Astrocyte (in vitro differentiated cells and primary cell): ENCODE results near the gene WIPI1. TPM values are rescaled to one million over a fixed set of nuclear protein-coding genes. Genes with fewer than 3 reads are reported as not detected.

ENCODE experiments used
- DNase-seq: peaks from one replicate; pipeline ENCODE4 v3.0.0-alpha.2; 2010; ENCODE audit warnings: low read depth
- FAIRE-seq: peaks from 2 replicates; lab custom pipeline; 2011; peaks lifted over from hg19 to GRCh38; lab: Jason Lieb, UNC
- H2AFZ ChIP-seq: 2 replicates; pipeline ENCODE4 v1.6.0; 2012; ENCODE audit warnings: low read depth, low read length, inconsistent platforms
- H3K27ac ChIP-seq: 2 replicates; pipeline ENCODE4 v1.5.1; 2011; ENCODE audit warnings: low read depth, low read length, inconsistent platforms
- H3K27me3 ChIP-seq: 2 replicates; pipeline ENCODE4 v1.6.0; 2011; ENCODE audit warnings: low read length, inconsistent platforms; ENCODE audit not compliant: insufficient read depth
- H3K36me3 ChIP-seq: 2 replicates; pipeline ENCODE4 v1.5.1; 2011; ENCODE audit warnings: low read length, inconsistent platforms; ENCODE audit not compliant: insufficient read depth
- H3K4me1 ChIP-seq: 2 replicates; pipeline ENCODE4 v1.5.1; 2011; ENCODE audit warnings: low read length, inconsistent platforms; ENCODE audit not compliant: insufficient read depth
- H3K4me2 ChIP-seq: 2 replicates; pipeline ENCODE4 v1.6.0; 2012; ENCODE audit warnings: low read length, inconsistent platforms
- H3K4me3 ChIP-seq: 2 replicates; pipeline ENCODE4 v1.5.1; 2011; ENCODE audit warnings: low read depth, mild to moderate bottlenecking, low read length, inconsistent platforms; ENCODE audit not compliant: insufficient read depth
- H3K79me2 ChIP-seq: 2 replicates; pipeline ENCODE4 v1.6.0; 2012; ENCODE audit warnings: mild to moderate bottlenecking, low read length, inconsistent platforms; ENCODE audit not compliant: insufficient read depth
- H3K9ac ChIP-seq: 2 replicates; pipeline ENCODE4 v1.6.0; 2012; ENCODE audit warnings: mild to moderate bottlenecking, low read length, inconsistent platforms
- H3K9me3 ChIP-seq: 2 replicates; pipeline ENCODE4 v1.5.1; 2012; ENCODE audit warnings: low read depth, mild to moderate bottlenecking, low read length, inconsistent platforms; ENCODE audit not compliant: insufficient read depth
- H4K20me1 ChIP-seq: 2 replicates; pipeline ENCODE4 v1.6.0; 2012; ENCODE audit warnings: low read length, inconsistent platforms; ENCODE audit not compliant: insufficient read depth
- H3K27ac Mint-ChIP-seq: one replicate; pipeline ENCODE4 v1.8.0; 2021; ENCODE audit warnings: mild to moderate bottlenecking, mixed read lengths; ENCODE audit not compliant: unreplicated experiment
- H3K27me3 Mint-ChIP-seq: one replicate; pipeline ENCODE4 v1.8.0; 2021; ENCODE audit warnings: low read depth, mixed read lengths; ENCODE audit not compliant: unreplicated experiment
- H3K36me3 Mint-ChIP-seq: one replicate; pipeline ENCODE4 v1.8.0; 2021; ENCODE audit warnings: low read depth, mixed read lengths; ENCODE audit not compliant: unreplicated experiment
- H3K4me1 Mint-ChIP-seq: one replicate; pipeline ENCODE4 v1.8.0; 2021; ENCODE audit warnings: low read depth, mixed read lengths; ENCODE audit not compliant: unreplicated experiment
- H3K4me3 Mint-ChIP-seq: one replicate; pipeline ENCODE4 v1.8.0; 2021; ENCODE audit warnings: mild to moderate bottlenecking, moderate library complexity, mixed read lengths; ENCODE audit not compliant: unreplicated experiment
- H3K9me3 Mint-ChIP-seq: one replicate; pipeline ENCODE4 v1.8.0; 2021; ENCODE audit warnings: mild to moderate bottlenecking, mixed read lengths; ENCODE audit not compliant: unreplicated experiment
- CTCF ChIP-seq: IDR thresholded peaks from 2 replicates; pipeline ENCODE4 v1.5.1; 2011; ENCODE audit warnings: low read depth, mild to moderate bottlenecking, inconsistent platforms, low read length, moderate library complexity; ENCODE audit not compliant: insufficient read depth
- EZH2 ChIP-seq: IDR thresholded peaks from 2 replicates; pipeline ENCODE4 v1.6.1; 2012; ENCODE audit warnings: mild to moderate bottlenecking, low read length, inconsistent platforms; ENCODE audit not compliant: insufficient read depth
- total RNA-seq: library from RNA; stranded (reverse); gene quantifications from 2 replicates; pipeline ENCODE4 v1.2.1, GENCODE V29; 2021

Gene WIPI1
- total RNA-seq, 1 donor from 2014 or later = 83.5 TPM

- no peak overlapping the region for H3K27ac Mint-ChIP-seq
- no peaks in the 10 kb centered on the region for H3K9me3 Mint-ChIP-seq
- H3K36me3 Mint-ChIP-seq = peaks cover 32% of the 10 kb centered on the region
- DNase-seq (no peak), FAIRE-seq (no peak)
- peaks cover 5% of the 10 kb centered on the region for H3K4me1 ChIP-seq
- H3K27ac ChIP-seq = no peak overlapping the region
- no peak overlapping the region for H2AFZ ChIP-seq
- no peak overlapping the region for H3K4me3 ChIP-seq
- no peak for TF ChIP-seq CTCF
- no peak for TF ChIP-seq EZH2
- H4K20me1 ChIP-seq = peaks cover 10% of the 10 kb centered on the region
- H3K4me3 Mint-ChIP-seq = no peak overlapping the region
- no peaks in the 10 kb centered on the region for H3K27me3 ChIP-seq
- no peaks in the 10 kb centered on the region for H3K9me3 ChIP-seq
- no peaks in the 10 kb centered on the region for H3K27me3 Mint-ChIP-seq
- peaks cover 54% of the 10 kb centered on the region for H3K36me3 ChIP-seq
- H3K9ac ChIP-seq = no peak overlapping the region
- H3K4me1 Mint-ChIP-seq = peaks cover 13% of the 10 kb centered on the region
- no peaks in the 10 kb centered on the region for H3K79me2 ChIP-seq
- H3K4me2 ChIP-seq = no peak overlapping the region
Measured at GRCh38 chr17:68433911-68434508, 23.3 kb downstream of the WIPI1 start.

GRCh38 chr17:68433211-68433610 lies 24.1 kb downstream of the WIPI1 start:
- TF ChIP-seq EZH2 (no peak), CTCF (no peak)
- no peak for DNase-seq
- Histone ChIP-seq H3K9ac (no peak overlapping the region), H3K4me2 (no peak overlapping the region), H3K27ac (no peak overlapping the region), H4K20me1 (peaks cover 14% of the 10 kb centered on the region), H3K36me3 (peaks cover 59% of the 10 kb centered on the region), H3K79me2 (no peaks in the 10 kb centered on the region), H3K9me3 (no peaks in the 10 kb centered on the region), H2AFZ (no peak overlapping the region), H3K4me3 (no peak overlapping the region), H3K27me3 (no peaks in the 10 kb centered on the region), H3K4me1 (peaks cover 5% of the 10 kb centered on the region)
- Mint-ChIP-seq H3K27ac (no peak overlapping the region), H3K4me3 (no peak overlapping the region), H3K36me3 (peaks cover 38% of the 10 kb centered on the region), H3K4me1 (peaks cover 11% of the 10 kb centered on the region), H3K27me3 (no peaks in the 10 kb centered on the region), H3K9me3 (no peaks in the 10 kb centered on the region)
- no peak for FAIRE-seq

GRCh38 chr17:68432086-68432864 lies 25.0 kb downstream of the WIPI1 start:
- no peak for TF ChIP-seq EZH2
- TF ChIP-seq CTCF = no peak
- H3K27ac ChIP-seq = no peak overlapping the region
- no peak overlapping the region for H3K9ac ChIP-seq
- H2AFZ ChIP-seq = no peak overlapping the region
- no peak overlapping the region for H3K4me3 ChIP-seq
- no peak overlapping the region for H3K4me3 Mint-ChIP-seq
- no peak for FAIRE-seq
- peaks cover 7% of the 10 kb centered on the region for H3K4me1 Mint-ChIP-seq
- no peaks in the 10 kb centered on the region for H3K27me3 Mint-ChIP-seq
- no peak for DNase-seq
- H3K36me3 Mint-ChIP-seq = peaks cover 37% of the 10 kb centered on the region
- no peaks in the 10 kb centered on the region for H3K9me3 Mint-ChIP-seq
- H3K27ac Mint-ChIP-seq = no peak overlapping the region
- H3K79me2 ChIP-seq = no peaks in the 10 kb centered on the region
- no peaks in the 10 kb centered on the region for H3K9me3 ChIP-seq
- H3K36me3 ChIP-seq = peaks cover 59% of the 10 kb centered on the region
- H3K4me1 ChIP-seq = peaks cover 5% of the 10 kb centered on the region
- no peaks in the 10 kb centered on the region for H3K27me3 ChIP-seq
- peaks cover 11% of the 10 kb centered on the region for H4K20me1 ChIP-seq
- no peak overlapping the region for H3K4me2 ChIP-seq
